NCI-H69 (cell line): ENCODE results near the gene YARS1.

ENCODE experiments used
- DNase-seq: peaks from one replicate; lab custom pipeline; 2025; lab: John Stamatoyannopoulos, UW

The YARS1 gene

DNA sequence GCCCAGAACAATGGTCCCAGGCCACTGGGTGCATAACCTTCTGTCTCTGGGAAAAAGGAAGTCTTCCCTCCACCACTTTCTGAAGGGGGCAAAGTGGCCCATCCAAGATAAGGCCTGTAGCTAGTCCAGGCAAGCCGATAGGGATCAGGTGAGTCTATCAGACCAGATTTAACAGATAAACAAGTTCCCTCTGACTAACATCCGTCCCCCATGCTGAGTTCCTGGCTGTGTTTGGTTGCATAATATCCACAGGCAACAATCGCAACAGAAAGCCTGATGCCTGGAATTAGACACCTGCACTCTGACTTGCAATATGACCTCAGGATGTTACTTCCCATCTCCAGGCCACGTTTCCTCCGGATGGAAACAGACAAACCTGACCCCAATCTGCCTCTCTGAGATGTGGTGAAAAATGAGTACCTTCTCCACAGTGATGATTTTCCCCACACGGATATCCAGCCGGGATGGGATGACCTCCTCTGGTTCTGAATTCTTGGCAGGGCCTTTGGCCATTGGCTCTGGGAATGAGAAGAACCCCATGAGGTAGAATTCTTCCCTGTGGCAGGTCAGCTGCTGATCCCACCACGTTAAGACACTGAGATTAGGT, 36.4 kb downstream of the YARS1 start:
- DNase-seq: no peak

GRCh38 chr1:32780005-32780404, 37.2 kb downstream of the YARS1 start:
- DNase-seq: no peak

- DNase-seq: no peak
Measured at GRCh38 chr1:32779242-32779641, 37.9 kb downstream of the YARS1 start.

DNA sequence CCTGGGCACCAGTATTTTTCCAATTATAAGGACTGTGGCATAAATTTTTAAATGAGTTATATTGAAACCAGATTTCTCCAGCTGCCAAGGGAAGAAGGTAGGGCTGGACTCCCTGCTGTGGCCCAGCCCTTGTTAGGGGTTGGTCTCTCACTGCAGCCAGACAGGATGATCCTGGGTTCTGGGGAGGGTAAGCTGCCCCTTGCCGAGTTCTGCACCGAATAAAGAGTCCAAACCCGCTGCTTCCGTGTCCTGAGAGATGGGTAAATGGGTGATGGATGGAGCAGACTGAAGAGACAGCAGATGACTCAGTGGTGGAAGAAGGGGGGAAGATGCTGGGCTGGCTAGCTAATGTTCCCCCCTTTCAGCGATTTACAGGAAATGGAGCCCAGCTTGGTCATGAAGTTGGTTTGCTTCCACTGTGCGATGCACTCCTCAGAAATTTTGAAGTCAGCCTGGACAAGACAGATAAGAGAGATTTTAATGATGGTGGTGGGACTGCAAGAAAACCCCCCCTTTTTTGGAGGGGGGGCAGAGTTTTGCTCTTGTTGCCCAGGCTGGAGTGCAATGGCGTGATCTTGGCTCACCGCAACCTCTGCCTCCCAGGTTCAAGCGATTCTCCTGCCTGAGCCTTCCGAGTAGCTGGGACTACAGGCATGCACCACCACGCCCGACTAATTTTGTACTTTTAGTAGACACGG, 41.4 kb downstream of the YARS1 start:
- DNase-seq: no peak

GRCh38 chr1:32774950-32775634, 42.1 kb downstream of the YARS1 start:
- DNase-seq: peak; percentile 82

- no peak for DNase-seq
Measured at GRCh38 chr1:32774464-32774808, 42.7 kb downstream of the YARS1 start.

DNA sequence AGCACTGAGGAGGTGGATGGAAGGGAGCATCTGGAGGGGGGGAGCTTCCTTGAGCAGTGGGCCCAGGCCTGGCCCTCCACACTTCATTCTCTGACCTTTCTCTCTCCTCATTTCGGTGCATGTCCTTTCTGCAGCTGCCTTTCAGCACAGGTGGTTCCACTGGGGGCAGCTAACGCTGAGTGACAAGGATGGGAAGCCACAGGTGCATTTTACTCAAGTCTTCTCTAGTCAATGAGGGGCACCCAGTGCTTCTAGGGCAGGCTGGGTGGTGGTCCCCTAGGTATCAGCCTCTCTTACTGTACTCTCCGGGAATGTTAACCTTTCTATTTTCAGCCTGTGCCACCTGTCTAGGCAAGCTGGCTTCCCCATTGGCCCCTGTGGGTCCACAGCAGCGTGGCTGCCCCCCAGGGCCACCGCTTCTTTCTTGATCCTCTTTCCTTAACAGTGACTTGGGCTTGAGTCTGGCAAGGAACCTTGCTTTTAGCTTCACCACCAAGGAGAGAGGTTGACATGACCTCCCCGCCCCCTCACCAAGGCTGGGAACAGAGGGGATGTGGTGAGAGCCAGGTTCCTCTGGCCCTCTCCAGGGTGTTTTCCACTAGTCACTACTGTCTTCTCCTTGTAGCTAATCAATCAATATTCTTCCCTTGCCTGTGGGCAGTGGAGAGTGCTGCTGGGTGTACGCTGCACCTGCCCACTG, 43.2 kb downstream of the YARS1 start:
- DNase-seq: no peak

GRCh38 chr1:32773018-32773763, 44.0 kb downstream of the YARS1 start:
- DNase-seq: peak; percentile 65

GRCh38 chr1:32772281-32773017, 44.7 kb downstream of the YARS1 start:
- DNase-seq: no peak

GRCh38 chr1:32771561-32772280, 45.4 kb downstream of the YARS1 start:
- DNase-seq: no peak

DNA sequence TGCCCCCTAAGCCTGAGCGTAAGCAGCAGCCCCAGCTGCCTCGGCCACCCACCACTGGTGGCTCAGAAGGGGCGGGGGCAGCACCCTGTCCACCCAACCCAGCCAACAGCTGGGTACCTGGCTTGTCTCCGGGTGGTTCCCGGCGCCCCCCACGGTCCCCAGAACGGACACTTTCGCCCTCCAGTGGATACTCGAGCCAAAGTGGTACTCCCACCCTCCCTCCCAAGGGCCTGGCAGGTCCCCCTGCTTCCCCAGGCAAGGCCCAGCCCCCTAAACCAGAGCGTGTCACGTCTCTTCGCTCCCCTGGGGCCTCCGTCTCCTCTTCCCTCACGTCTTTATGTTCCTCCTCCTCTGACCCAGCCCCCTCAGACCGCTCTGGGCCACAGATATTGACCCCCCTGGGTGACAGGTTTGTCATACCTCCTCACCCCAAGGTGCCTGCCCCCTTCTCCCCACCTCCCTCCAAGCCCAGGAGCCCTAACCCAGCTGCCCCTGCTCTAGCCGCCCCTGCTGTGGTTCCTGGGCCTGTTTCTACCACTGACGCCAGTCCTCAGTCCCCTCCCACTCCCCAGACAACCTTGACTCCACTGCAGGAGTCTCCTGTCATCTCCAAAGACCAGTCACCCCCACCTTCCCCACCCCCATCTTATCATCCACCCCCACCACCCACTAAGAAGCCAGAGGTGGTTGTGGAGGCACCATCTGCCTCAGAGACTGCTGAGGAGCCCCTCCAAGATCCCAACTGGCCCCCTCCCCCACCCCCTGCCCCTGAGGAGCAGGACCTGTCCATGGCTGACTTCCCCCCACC, 46.2 kb downstream of the YARS1 start:
- no peak for DNase-seq

- no peak for DNase-seq
Measured at GRCh38 chr1:32770221-32770731, 46.9 kb downstream of the YARS1 start.

DNA sequence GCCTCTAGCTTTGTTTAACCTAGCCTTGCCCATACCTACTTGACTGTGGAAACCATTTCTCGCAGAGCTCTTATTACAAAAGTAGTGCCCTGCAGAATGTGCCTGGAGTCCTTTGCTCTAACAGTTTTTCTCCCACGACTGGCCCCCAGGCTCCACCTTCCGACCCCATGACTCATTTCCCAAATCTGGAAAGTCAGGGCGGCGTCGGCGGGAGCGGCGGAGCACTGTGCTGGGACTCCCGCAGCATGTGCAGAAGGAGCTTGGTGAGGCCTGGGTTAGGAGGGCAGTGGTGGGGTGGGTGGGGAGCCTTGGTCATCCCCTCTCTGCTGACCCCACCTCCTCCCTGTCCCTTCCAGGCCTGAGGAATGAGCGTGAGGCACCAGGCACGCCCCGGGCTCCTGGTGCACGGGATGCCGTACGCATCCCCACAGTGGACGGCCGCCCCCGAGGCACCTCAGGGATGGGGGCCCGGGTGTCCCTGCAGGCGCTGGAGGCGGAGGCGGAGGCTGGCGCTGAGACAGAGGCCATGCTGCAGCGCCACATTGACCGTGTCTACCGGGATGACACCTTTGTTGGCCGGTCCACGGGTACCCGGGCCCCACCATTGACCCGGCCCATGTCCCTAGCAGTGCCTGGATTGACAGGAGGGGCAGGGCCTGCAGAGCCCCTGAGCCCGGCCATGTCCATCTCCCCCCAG, 47.5 kb downstream of the YARS1 start:
- DNase-seq: no peak

GRCh38 chr1:32768110-32768850, 48.9 kb downstream of the YARS1 start:
- DNase-seq: no peak

- no peak for DNase-seq
Measured at GRCh38 chr1:32767641-32768040, 49.5 kb downstream of the YARS1 start.

DNA sequence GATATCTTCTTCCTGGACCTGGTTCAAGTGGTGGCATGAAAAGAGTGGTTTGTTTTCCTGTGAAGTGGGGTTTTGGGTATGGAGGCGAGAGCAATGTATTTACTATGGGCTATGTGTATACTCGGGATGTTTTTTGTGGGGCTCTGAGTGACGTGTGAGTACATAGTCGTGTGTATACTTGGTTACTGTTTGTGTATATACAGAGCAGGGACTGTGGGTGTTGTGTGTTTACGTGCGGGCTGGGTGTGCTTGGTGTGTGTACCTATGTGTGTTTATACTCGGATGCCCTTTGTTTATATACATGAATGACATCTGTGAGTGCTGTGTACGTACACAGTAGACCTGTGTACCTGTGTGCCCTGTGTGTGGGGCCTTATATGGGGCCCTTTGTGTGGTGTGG, 50.0 kb downstream of the YARS1 start:
- DNase-seq: no peak

GRCh38 chr1:32766328-32766972, 50.7 kb downstream of the YARS1 start:
- DNase-seq: no peak
